RWPE1 (cell line): ENCODE results near the gene MACF1.

ENCODE experiments used
- CTCF ChIA-PET: fragments of 350-600 bp; sonication (Branson Sonifier 250); formaldehyde crosslinking; extraction: SDS; loops from one replicate; lab custom pipeline; 2021; lab: Yijun Ruan, JAX
- POLR2A ChIA-PET: fragments of 400-600 bp; formaldehyde crosslinking; extraction: SDS; loops from one replicate; lab custom pipeline; 2020; ENCODE audit warnings: antibody characterized with exemption; ENCODE audit not compliant: low non-redundant PET; lab: Yijun Ruan, JAX
- DNase-seq: peaks from one replicate; pipeline ENCODE4 v3.0.0; 2012; ENCODE audit warnings: low spot score
- H3K27ac ChIP-seq: fragments of 450-650 bp; 2 replicates; pipeline ENCODE4 v1.5.1; 2017
- CTCF ChIP-seq: fragments of 450-650 bp; conservative IDR thresholded peaks from 2 replicates; pipeline ENCODE4 v1.5.1; 2017; ENCODE audit warnings: low read depth, mild to moderate bottlenecking

Gene MACF1

GRCh38 chr1:39335216-39335615 is 130.7 kb downstream of the MACF1 start:
- H3K27ac ChIP-seq, result no peak overlapping the region
- no peak for TF ChIP-seq CTCF
- no peak for DNase-seq
- CTCF ChIA-PET, result no interaction called here
- POLR2A ChIA-PET, result no interaction called here

GRCh38 chr1:39337067-39337466 is 132.6 kb downstream of the MACF1 start:
- POLR2A ChIA-PET, result no interaction called here
- no peak for TF ChIP-seq CTCF
- CTCF ChIA-PET, result interaction anchor here (0.6 to 0.7 kb wide), 3 partner anchors 17 to 238 kb away, joined by 3 to 4 read pairs (median 3); no protein-coding TSS in a partner anchor
- no peak for DNase-seq
- H3K27ac ChIP-seq, result no peak overlapping the region

DNA sequence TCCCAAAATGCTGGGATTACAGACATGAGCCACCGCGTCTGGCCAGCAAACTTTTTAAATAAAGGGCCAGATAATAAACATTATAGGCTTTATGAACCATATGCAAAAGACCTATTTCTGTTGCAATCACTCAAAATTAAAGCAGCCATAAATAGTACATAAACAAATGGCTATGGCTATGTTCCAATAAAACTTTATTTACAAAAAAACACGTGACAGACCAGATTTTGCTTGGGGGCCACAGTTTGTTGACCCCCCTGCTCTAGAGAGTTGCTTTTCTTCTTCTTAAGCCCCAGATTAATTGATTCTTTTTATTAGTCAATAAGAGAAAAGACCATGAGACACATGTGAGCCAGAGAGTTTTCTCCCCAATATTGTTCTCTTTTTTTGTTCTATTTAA is 138.3 kb downstream of the MACF1 start:
- CTCF ChIA-PET, result no interaction called here
- TF ChIP-seq CTCF, result no peak
- H3K27ac ChIP-seq, result no peak overlapping the region
- no peak for DNase-seq
- POLR2A ChIA-PET, result no interaction called here

GRCh38 chr1:39344394-39345154 is 140.1 kb downstream of the MACF1 start:
- ChIA-PET CTCF (no interaction called here), POLR2A (no interaction called here)
- H3K27ac ChIP-seq, result no peak overlapping the region
- no peak for DNase-seq
- TF ChIP-seq CTCF, result no peak

DNA sequence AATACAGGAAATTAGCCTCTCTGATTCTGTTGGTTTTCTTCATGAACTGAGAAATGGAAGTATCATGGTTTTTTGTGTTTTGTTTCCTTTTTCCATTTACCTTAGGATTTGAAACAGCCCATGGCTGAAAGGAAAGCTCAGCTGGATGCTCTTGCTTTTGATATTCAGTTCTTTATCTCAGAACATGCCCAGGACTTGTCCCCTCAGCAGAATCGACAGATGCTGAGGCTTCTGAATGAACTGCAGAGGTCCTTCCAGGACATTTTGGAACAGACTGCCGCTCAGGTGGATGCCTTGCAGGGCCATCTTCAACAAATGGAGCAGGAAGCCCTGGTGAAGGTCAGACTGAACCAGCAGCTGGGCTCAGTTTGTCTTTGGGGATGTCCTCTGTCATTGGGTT is 142.4 kb downstream of the MACF1 start:
- ChIA-PET POLR2A (interaction anchor here (0.6 kb wide), 1 partner anchor 16 kb away, joined by 3 read pairs; no protein-coding TSS in a partner anchor), CTCF (no interaction called here)
- no peak for DNase-seq
- no peak for TF ChIP-seq CTCF
- peak overlapping the region; percentile 38; the same call in 1 of the 2 replicates for H3K27ac ChIP-seq

DNA sequence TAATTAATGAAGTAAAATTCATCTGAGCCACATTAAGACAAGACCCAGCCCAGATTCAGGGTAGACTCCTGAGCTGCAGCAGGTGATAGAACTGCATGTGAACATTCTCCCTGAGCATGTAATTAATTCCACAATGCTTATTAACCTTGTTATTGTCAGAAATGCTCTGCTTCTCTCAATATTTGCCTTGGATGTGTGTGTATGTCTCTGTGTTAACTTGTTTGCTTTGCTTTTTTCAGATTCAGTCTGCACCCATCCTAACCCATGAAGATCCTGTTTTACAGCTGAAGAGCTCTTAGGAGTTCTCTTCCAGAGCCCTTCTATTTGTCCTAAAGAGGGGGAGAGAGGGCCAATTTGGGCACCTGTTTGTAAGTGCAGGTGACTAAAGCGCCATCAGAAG is 143.8 kb downstream of the MACF1 start:
- DNase-seq, result no peak
- POLR2A ChIA-PET, result no interaction called here
- no peak for TF ChIP-seq CTCF
- no peak overlapping the region for H3K27ac ChIP-seq
- CTCF ChIA-PET, result interaction anchor here (0.6 kb wide), 1 partner anchor 221 kb away, joined by 3 read pairs; no protein-coding TSS in a partner anchor
